HG03045 (cell line): ENCODE data around the gene ERMARD.

Experiments used
- ATAC-seq: cut with Tn5 transposase; IDR thresholded peaks from one replicate; pipeline ENCODE4 v1.9.1; 2021; ENCODE audit warnings: mild to moderate bottlenecking, moderate library complexity; ENCODE audit not compliant: unreplicated experiment

The ERMARD gene

DNA sequence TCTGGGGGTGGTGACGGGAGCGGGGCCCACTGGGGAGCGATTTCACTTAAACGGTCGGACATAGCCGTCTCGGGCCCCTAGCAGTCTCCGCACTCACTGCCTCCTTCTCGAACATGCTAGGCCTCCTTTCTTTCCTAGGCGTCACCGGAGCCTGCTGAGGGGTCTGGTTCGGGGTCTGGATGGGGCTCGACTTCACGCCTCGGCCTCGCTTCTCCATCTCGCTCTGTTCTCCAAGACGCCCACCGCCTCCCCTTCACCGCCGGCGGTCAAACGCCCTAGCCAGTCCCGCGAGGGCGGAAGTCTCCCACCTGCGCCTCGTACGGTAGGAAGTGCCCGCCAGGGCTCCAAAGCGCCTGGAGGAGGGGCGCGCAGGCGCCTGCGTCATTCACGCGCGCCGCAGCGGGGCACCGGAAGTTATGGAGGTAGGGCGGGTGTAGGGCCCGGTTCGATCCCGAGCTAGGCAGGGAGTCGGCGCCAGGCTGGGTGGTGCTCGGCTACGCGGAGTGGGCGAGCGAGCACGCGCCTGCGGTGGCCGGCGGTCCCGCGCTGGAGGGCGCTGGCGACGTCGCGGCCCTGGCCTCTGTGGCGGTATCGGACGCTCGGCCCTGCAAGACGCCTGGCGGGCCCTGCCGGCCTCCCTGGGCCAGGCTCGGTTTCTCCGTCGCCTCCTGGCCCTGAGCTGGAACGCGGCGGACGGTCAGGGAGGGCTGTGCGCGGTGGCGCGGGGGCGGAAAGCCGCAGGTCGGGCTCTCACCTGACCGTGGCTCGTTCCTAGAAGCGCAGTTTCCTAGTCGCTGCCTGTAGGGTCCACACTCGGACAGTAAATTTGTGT lies at the start of gene ERMARD, which contains the start of gene DYNLT2:
Gene ERMARD (plus strand): TSS at position 381 of the 832 bp plus-strand sequence. CDS start 36 bp downstream, at position 417.
Gene DYNLT2 (minus strand): TSS at position 331 of the 832 bp plus-strand sequence. CDS start 114 bp downstream, at position 217.
- ATAC-seq: peak; percentile 96

GRCh38 chr6:169701954-169702839 lies 49.2 kb upstream of the ERMARD start, which contains the start of the genes C6orf120 and WDR27:
Gene C6orf120, plus strand, starts transcription at chr6:169702126. Its CDS starts 334 bp downstream, at chr6:169702460.
Gene WDR27, minus strand, starts transcription at chr6:169702029. Its CDS starts 13,024 bp downstream, at chr6:169689005.
- peak; percentile 96 for ATAC-seq

GRCh38 chr6:169702840-169703246 lies 48.6 kb upstream of the ERMARD start:
- peak; percentile 13 for ATAC-seq

- no peak for ATAC-seq
These were observed 43.6 kb upstream of the ERMARD start for GRCh38 chr6:169707772-169708171.

DNA sequence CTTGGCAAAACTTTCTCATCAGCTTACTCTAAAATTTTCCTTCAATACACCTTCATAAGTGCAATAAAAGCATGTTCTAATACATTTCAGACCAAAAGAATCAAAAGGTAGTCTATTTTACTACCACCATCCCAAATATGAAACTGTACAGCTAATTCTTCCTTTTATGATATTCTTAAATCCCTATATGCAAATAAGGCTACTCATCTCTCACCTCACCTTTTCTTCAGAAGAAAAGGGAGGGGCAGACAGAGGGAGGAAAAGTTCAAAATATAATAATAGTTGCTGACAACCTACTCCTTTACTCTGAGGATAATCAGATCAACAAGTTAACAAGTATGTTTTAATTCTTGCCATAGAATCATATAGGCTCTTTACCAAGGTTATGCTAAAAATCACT lies 42.1 kb upstream of the ERMARD start:
- ATAC-seq: no peak

GRCh38 chr6:169710009-169710408 lies 41.4 kb upstream of the ERMARD start:
- no peak for ATAC-seq

- no peak for ATAC-seq
These were observed 37.2 kb upstream of the ERMARD start for GRCh38 chr6:169714178-169714577.

GRCh38 chr6:169714595-169714994 lies 36.8 kb upstream of the ERMARD start:
- ATAC-seq: no peak

DNA sequence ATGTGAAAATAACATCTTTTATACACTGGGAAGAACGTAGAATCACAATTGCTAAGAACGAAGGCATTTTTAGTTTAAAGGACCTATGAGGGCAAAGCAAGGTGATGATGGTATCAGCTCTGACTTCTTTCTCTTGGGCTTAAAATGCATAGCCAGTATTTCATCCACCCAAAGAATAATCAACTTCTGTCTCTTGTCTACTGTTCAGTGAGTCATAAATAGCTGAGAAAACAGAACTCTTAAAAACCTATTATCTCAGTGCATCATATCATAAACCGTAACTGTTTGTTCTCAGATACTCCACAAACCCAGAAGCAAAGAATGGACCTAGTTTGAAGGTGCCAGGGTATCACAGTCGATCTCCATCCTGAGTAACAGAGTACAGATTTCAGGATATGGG lies 32.3 kb upstream of the ERMARD start:
- no peak for ATAC-seq

DNA sequence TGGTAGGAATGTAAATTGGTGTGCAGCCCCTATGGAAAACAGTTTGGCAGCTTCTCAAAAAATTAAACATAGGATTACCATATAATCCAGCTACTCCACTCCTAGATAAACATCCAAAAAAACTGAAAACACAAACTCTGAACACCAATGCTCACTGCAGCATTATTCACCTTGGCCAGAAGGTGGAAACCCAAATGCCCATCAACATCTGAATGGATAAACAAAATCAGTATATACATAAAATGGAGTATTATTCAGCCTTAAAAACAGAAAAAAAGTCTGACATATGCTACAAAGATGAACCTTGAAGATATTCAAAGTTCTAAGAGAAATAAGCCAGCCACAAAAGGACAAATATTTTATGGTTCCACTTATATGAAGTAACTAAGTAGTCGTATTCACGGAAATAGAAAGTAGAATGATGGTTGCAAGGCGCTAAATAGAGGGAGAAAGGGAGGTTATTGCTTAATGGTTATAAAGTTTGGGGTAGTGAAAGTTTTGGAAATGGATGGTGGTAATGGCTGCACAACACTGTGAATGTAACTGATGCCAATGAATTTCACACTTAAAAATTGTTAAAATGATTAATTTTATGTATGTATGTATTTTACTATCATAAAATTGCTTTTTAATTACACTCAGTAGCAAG lies 31.1 kb upstream of the ERMARD start:
- ATAC-seq: no peak

- peak; percentile 21 for ATAC-seq
These were observed 28.8 kb upstream of the ERMARD start for GRCh38 chr6:169722362-169723199.

DNA sequence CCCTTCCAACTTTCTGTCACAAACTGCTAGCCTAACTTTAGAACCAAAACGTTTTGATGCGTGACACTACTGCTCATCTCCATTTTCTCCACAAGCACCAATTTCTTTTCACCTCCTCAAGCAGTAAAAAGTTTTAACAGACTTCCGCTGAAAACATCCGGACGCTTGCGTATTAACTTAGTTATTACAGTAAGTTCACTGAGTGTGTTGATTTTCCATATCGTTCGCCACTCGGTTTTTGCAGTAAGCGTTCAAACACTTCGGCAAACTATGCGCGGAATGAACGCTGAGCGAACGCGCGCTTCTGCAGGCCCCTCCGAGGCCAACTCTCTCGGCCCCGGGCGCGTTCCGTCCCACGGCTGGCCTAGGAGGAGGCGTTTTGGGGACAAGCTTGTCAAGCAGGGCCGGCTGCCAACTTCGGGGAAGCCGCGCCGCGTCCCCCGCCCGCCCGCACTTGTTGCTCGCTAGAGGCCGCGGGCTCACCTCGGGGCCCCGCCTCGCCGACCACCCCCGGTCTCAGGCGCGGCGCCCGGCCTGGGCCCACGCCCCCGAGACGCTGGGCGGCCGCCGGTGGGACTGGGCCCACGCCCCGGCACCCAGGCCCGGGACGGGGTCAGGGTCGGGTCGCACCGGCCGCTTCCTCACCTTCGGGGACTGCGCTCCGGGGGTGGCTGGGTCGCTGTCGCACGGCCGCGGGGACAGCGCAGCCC lies 28.1 kb upstream of the ERMARD start:
- ATAC-seq: peak; percentile 41

DNA sequence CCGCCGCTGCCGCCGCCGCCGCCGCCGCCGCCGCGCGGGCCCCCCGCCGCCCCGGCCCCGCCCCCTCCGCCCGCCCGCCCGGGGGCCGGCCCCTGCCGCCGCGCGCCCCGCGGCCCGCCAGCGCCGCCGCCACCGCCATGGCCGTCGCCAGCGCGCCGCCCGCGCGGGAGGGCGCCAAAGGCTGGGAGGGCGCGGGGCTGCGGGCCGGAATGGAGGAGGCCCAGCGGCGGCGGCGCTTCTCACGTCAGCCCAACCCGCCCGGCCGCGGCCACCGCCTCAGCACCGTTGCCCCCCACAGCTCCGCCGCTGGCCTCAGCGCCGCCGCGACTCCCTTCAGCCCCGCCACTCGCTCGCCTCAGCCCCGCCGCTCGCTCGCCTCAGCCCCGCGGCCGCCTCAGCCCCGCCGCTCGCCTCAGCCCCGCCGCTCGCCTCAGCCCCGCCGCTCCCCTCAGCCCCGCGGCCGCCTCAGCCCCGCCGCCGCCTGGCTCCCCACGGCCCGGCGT lies 27.4 kb upstream of the ERMARD start:
- ATAC-seq: peak; percentile 55

- ATAC-seq: peak; percentile 50
These were observed 26.8 kb upstream of the ERMARD start, which contains the start of gene PHF10 for GRCh38 chr6:169724494-169725124. Gene PHF10, minus strand, starts transcription at chr6:169724500. Its CDS starts 569 bp downstream, at chr6:169723931.

DNA sequence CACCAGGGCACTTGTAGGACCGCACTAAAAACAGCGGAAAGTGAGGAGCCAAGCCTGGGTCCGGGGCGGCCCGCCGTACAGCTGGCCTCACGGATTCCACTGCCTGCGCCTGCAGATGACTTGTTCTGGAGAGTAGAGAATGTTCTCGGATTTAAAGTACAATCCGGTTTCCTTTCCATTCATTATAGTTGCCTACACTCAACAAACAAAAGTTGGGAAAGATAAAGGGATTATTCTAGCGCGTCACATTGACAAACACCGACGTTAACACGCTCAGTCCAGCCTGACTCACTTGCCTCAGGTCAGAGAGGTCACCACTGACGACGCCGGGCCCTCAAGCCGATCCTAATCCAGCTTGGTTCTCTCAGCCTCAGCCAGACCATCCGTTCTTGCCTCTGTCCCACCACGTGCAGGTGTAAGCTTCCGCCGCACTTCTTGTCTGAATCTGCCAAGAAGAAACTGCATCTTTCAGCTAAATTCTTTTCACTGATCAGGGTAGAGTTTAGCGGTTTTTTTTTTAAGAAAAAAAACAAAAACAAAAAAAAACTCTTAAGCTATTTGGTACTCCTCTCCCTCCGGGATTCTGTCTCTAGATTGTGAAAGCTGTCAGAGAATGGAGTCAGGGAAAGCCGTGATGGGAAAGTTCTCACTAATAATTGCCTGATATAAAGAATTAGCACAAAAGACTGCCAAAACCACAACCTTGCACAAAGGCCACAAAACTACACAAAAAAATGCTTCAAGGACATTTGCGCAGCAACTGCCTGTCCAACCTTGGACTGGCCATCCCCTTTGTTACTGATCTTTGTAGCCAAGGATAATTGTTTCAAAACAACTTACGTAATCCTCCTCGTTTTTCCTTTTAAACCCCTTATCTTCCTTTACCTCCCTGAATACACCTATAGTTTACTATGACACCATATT lies 26.0 kb upstream of the ERMARD start:
- peak; percentile 2 for ATAC-seq

GRCh38 chr6:169726049-169726400 lies 25.4 kb upstream of the ERMARD start:
- ATAC-seq: no peak

DNA sequence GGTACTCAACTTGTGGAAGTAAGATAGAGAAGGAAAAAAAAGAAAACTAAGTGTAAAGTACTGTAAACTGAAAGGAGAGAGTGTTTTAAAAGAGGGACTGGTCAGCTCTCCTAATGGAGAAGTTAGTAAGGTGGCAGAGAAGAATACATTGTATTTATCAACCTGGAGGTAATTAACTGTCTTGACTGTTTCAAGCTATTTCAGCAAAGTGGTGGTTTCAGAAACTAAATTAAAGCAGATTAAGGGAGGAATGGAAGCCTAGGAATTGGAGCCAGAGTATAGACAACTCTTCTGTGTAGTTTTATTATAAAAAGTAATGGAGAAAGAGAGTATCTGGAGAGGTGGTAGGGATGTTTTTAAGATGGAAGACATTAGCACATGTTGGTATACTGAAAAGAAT lies 24.5 kb upstream of the ERMARD start:
- ATAC-seq: no peak

DNA sequence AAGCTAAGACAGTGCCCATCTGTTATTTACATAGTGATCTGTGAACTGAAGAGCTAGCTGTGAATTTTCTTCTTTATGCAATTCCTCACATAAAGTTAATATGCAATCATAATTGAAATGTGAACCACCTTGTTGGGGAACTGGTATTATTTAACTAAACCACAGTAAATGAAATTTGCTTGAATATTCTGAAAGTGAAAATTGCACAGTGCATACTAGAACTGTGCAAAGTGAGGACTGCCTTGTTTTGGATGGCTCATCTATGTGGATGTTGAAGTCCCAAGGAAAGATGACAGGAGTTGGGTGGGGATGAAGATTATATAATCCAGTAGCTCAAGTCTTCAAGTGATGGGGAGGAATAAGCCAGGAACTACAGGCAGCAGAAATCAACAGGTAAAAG lies 21.5 kb upstream of the ERMARD start:
- ATAC-seq: no peak
